H9 (cell line): Measurements from ENCODE around the gene LTA4H. TPM values are rescaled to one million over a fixed set of nuclear protein-coding genes. Genes with fewer than 3 reads are reported as not detected.

Experiments used
- DNase-seq: peaks from one replicate; pipeline ENCODE4 v3.0.0-alpha.2; 2017
- H2AFZ ChIP-seq: one replicate; pipeline ENCODE4 v1.6.1; 2013; ENCODE audit warnings: mild to moderate bottlenecking, low read length, control low read depth, moderate library complexity
- H2AK5ac ChIP-seq: 2 replicates; pipeline ENCODE4 v1.6.1; 2013; ENCODE audit warnings: low read length, control low read depth, mixed read lengths; ENCODE audit not compliant: insufficient read length
- H2BK120ac ChIP-seq: one replicate; pipeline ENCODE4 v1.6.1; 2013; ENCODE audit warnings: low read depth, mild to moderate bottlenecking, low read length, control low read depth, inconsistent platforms; ENCODE audit not compliant: poor library complexity, severe bottlenecking
- H2BK12ac ChIP-seq: 2 replicates; pipeline ENCODE4 v1.6.1; 2013; ENCODE audit warnings: low read length, control low read depth, mixed read lengths, low read depth; ENCODE audit not compliant: insufficient read length
- H2BK15ac ChIP-seq: 2 replicates; pipeline ENCODE4 v1.6.1; 2013; ENCODE audit warnings: low read depth, low read length, control low read depth
- H2BK20ac ChIP-seq: one replicate; pipeline ENCODE4 v1.6.1; 2013; ENCODE audit warnings: low read depth, mild to moderate bottlenecking, low read length, control low read depth, inconsistent platforms; ENCODE audit not compliant: poor library complexity, severe bottlenecking
- H2BK5ac ChIP-seq: 2 replicates; pipeline ENCODE4 v1.6.1; 2013; ENCODE audit warnings: low read length, control low read depth, mixed read lengths; ENCODE audit not compliant: insufficient read length
- H3K14ac ChIP-seq: 2 replicates; pipeline ENCODE4 v1.6.1; 2013; ENCODE audit warnings: low read length, control low read depth; ENCODE audit not compliant: insufficient read depth
- H3K18ac ChIP-seq: 2 replicates; pipeline ENCODE4 v1.6.1; 2013; ENCODE audit warnings: low read depth, mild to moderate bottlenecking, mixed read lengths, low read length, control low read depth; ENCODE audit not compliant: insufficient read length
- H3K23ac ChIP-seq: 2 replicates; pipeline ENCODE4 v1.6.1; 2013; ENCODE audit warnings: low read length, control low read depth, mixed read lengths, low read depth; ENCODE audit not compliant: insufficient read length
- H3K23me2 ChIP-seq: 2 replicates; pipeline ENCODE4 v1.6.1; 2013; ENCODE audit warnings: low read depth, mild to moderate bottlenecking, mixed read lengths, low read length, control low read depth; ENCODE audit not compliant: insufficient read length, poor library complexity, severe bottlenecking
- H3K27ac ChIP-seq: 2 replicates; pipeline ENCODE4 v1.5.1; 2013; ENCODE audit warnings: low read length, control low read depth, mixed read lengths, low read depth; ENCODE audit not compliant: insufficient read length
- H3K27me3 ChIP-seq: 2 replicates; pipeline ENCODE4 v1.6.1; 2013; ENCODE audit warnings: low read length, control low read depth, inconsistent platforms; ENCODE audit not compliant: insufficient read depth
- H3K4ac ChIP-seq: 2 replicates; pipeline ENCODE4 v1.6.1; 2013; ENCODE audit warnings: low read depth, mild to moderate bottlenecking, control low read depth, inconsistent platforms, low read length, moderate library complexity
- H3K4me1 ChIP-seq: 2 replicates; pipeline ENCODE4 v1.6.1; 2013; ENCODE audit warnings: low read length, control low read depth, inconsistent platforms; ENCODE audit not compliant: insufficient read depth
- H3K4me2 ChIP-seq: 2 replicates; pipeline ENCODE4 v1.6.1; 2013; ENCODE audit warnings: low read length, control low read depth, mixed read lengths; ENCODE audit not compliant: insufficient read length, insufficient read depth
- H3K56ac ChIP-seq: 2 replicates; pipeline ENCODE4 v1.6.1; 2013; ENCODE audit warnings: low read depth, mild to moderate bottlenecking, mixed read lengths, low read length, control low read depth; ENCODE audit not compliant: insufficient read length
- H3K79me1 ChIP-seq: 2 replicates; pipeline ENCODE4 v1.6.1; 2013; ENCODE audit warnings: low read depth, mild to moderate bottlenecking, moderate library complexity, low read length, control low read depth, inconsistent platforms; ENCODE audit not compliant: insufficient read depth, poor library complexity, severe bottlenecking
- H3K79me2 ChIP-seq: 2 replicates; pipeline ENCODE4 v1.6.1; 2013; ENCODE audit warnings: low read length, control low read depth, inconsistent platforms; ENCODE audit not compliant: insufficient read depth
- H3K9ac ChIP-seq: 2 replicates; pipeline ENCODE4 v1.6.1; 2013; ENCODE audit warnings: low read length, control low read depth, mixed read lengths; ENCODE audit not compliant: insufficient read length; ENCODE audit errors: extremely low read depth
- H3K9me3 ChIP-seq: one replicate; pipeline ENCODE4 v1.6.1; 2013; ENCODE audit warnings: low read depth, low read length, inconsistent platforms; ENCODE audit not compliant: control insufficient read depth
- H3T11ph ChIP-seq: one replicate; pipeline ENCODE4 v1.6.1; 2013; ENCODE audit warnings: mild to moderate bottlenecking, low read length, control low read depth, inconsistent platforms
- H4K20me1 ChIP-seq: one replicate; pipeline ENCODE4 v1.6.1; 2013; ENCODE audit not compliant: control insufficient read depth, insufficient read length, insufficient read depth
- H4K5ac ChIP-seq: 2 replicates; pipeline ENCODE4 v1.6.1; 2013; ENCODE audit warnings: low read depth, mild to moderate bottlenecking, mixed read lengths, low read length, control low read depth; ENCODE audit not compliant: insufficient read length
- H4K8ac ChIP-seq: replicated peaks from 2 replicates; pipeline ENCODE4 v1.6.1; 2013; ENCODE audit warnings: low read length, control low read depth, mixed read lengths, low read depth; ENCODE audit not compliant: insufficient read length
- H4K91ac ChIP-seq: 2 replicates; pipeline ENCODE4 v1.6.1; 2013; ENCODE audit warnings: low read depth, mild to moderate bottlenecking, moderate library complexity, mixed read lengths, low read length, control low read depth; ENCODE audit not compliant: insufficient read length
- H3K27ac Mint-ChIP-seq, 3 experiments: 2 replicates in 2 of 3; 3 replicates in 1 of 3; pipeline ENCODE4 v1.8.0; 2020 to 2021; ENCODE audit warnings: mixed read lengths in 3 of 3, mild to moderate bottlenecking in 1 of 3, moderate library complexity in 1 of 3
- H3K27me3 Mint-ChIP-seq: 2 replicates; pipeline ENCODE4 v1.8.0; 2021; ENCODE audit warnings: low read depth, mild to moderate bottlenecking, moderate library complexity, mixed read lengths
- H3K36me3 Mint-ChIP-seq, 3 experiments: 2 replicates in 2 of 3; 3 replicates in 1 of 3; pipeline ENCODE4 v1.8.0; 2020 to 2021; ENCODE audit warnings: low read depth in 3 of 3, mixed read lengths in 3 of 3; ENCODE audit not compliant: insufficient read depth in 1 of 3
- H3K4me1 Mint-ChIP-seq, 2 experiments: 2 replicates each; pipeline ENCODE4 v1.8.0; 2020; ENCODE audit warnings: mixed read lengths in 2 of 2
- H3K4me3 Mint-ChIP-seq, 2 experiments: 2 replicates in 1 of 2; 3 replicates in 1 of 2; pipeline ENCODE4 v1.8.0; 2020 to 2021; ENCODE audit warnings: mild to moderate bottlenecking in 2 of 2, mixed read lengths in 2 of 2, moderate library complexity in 1 of 2
- H3K9me3 Mint-ChIP-seq, 2 experiments: 2 replicates in 1 of 2; 3 replicates in 1 of 2; pipeline ENCODE4 v1.8.0; 2020; ENCODE audit warnings: mild to moderate bottlenecking in 2 of 2, mixed read lengths in 2 of 2, moderate library complexity in 1 of 2
- CTCF ChIP-seq: fragments of 200-600 bp; sonication (generic); conservative IDR thresholded peaks from 3 replicates; pipeline ENCODE4 v1.8.0; 2021; ENCODE audit warnings: antibody characterized with exemption, mild to moderate bottlenecking
- WGBS: extraction: QIAGEN DNeasy Blood & Tissue Kit; methylation state at CpG from one replicate; pipeline ENCODE4 v1.1.7; 2013; ENCODE audit warnings: missing lambda C conversion rate, low lambda C conversion rate, mixed read lengths; ENCODE audit not compliant: insufficient read length; ENCODE audit errors: extremely low coverage; 5-methylcytosine and 5-hydroxymethylcytosine counted together
- total RNA-seq: library from RNA; stranded (reverse); gene quantifications from 2 replicates; pipeline ENCODE4 v1.2.1, GENCODE V29; 2021

Gene LTA4H
- total RNA-seq, 1 experiment from 2014 or later, result 144 TPM

DNA sequence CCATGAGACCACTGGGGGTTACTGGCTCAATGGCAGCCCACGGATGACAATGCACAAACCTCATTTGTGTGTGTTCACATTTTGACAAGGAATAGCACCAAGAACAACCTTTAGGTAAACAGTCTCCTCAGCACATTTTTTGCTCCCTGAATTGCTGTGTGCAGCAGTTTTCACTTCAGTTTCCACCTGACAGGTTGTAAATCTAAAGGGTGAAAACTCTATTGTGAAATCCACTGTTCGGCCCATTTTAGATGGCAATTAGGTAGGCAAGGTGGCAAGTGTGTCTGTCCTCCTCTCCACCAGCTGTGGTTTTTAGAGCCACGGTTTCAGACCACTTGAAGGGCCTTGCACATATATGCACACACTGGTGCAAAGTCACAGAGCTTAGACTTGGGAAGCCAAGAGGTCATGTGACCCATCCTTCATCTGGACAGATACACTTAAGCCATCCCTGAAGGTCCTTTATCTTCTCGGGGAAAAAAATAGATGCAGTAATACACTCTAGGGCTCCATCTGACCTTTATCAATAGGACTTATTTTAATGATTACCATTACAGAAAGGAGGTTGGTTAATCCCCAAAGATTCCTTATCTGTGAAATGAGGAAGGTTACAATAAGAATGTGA is 62.4 kb downstream of the LTA4H start:
- Histone ChIP-seq H3K18ac (no peak overlapping the region), H4K8ac (no peak overlapping the region), H2BK120ac (no peak overlapping the region), H2AFZ (no peak overlapping the region), H3K9ac (no peak overlapping the region), H3K4me1 (no peaks in the 10 kb centered on the region; the same call in 1 of the 2 replicates), H3T11ph (no peak overlapping the region), H3K27me3 (no peaks in the 10 kb centered on the region), H2BK12ac (no peak overlapping the region), H3K4ac (no peak overlapping the region), H3K79me2 (no peaks in the 10 kb centered on the region), H3K14ac (no peak overlapping the region), H3K56ac (no peak overlapping the region), H3K79me1 (no peaks in the 10 kb centered on the region), H4K5ac (no peak overlapping the region), H2AK5ac (no peak overlapping the region), H3K27ac (no peak overlapping the region), H4K20me1 (no peaks in the 10 kb centered on the region), H3K4me2 (no peak overlapping the region), H2BK5ac (no peak overlapping the region), H4K91ac (no peak overlapping the region), H3K23me2 (no peaks in the 10 kb centered on the region), H3K23ac (no peak overlapping the region), H2BK20ac (no peak overlapping the region), H3K9me3 (no peaks in the 10 kb centered on the region), H2BK15ac (no peak overlapping the region)
- peaks cover 24 to 34% of the 10 kb centered on the region in 2 experiments for H3K4me1 Mint-ChIP-seq
- no peak for DNase-seq
- H3K27me3 Mint-ChIP-seq, result no peaks in the 10 kb centered on the region; the same call in 1 of the 2 replicates
- peaks cover 6 to 7% of the 10 kb centered on the region in 2 experiments; a peak in 4 of 5 replicates for H3K9me3 Mint-ChIP-seq
- no peak overlapping the region for H3K27ac Mint-ChIP-seq
- no peak overlapping the region for H3K4me3 Mint-ChIP-seq
- H3K36me3 Mint-ChIP-seq, result peaks cover 0 to 11% (median 6%) of the 10 kb centered on the region in 3 experiments; a peak in 5 of 7 replicates
- TF ChIP-seq CTCF, result no peak
- no CpG with 5 or more reads among the region's 4 CpGs for WGBS
